ENCODE data around the gene ST6GALNAC3.

The ST6GALNAC3 gene

GRCh38 chr1:76142771-76143540 is 68.4 kb downstream of the ST6GALNAC3 start:
- no peak for DNase-seq (ENCODE audit: low read depth)

GRCh38 chr1:76144247-76144646 is 69.7 kb downstream of the ST6GALNAC3 start:
- no peak for DNase-seq (ENCODE audit: low read depth)

GRCh38 chr1:76145332-76145731 is 70.8 kb downstream of the ST6GALNAC3 start:
- DNase-seq (ENCODE audit: low read depth) = no peak

GRCh38 chr1:76146184-76146583 is 71.6 kb downstream of the ST6GALNAC3 start:
- no peak for DNase-seq (ENCODE audit: low read depth)

GRCh38 chr1:76147917-76148316 is 73.4 kb downstream of the ST6GALNAC3 start:
- no peak for DNase-seq (ENCODE audit: low read depth)

- no peak for DNase-seq (ENCODE audit: low read depth)
Measured at GRCh38 chr1:76148460-76148859, 73.9 kb downstream of the ST6GALNAC3 start.

GRCh38 chr1:76153841-76154205 is 79.3 kb downstream of the ST6GALNAC3 start:
- DNase-seq (ENCODE audit: low read depth) = no peak

GRCh38 chr1:76154206-76154956 is 79.8 kb downstream of the ST6GALNAC3 start:
- DNase-seq (ENCODE audit: low read depth) = peak; percentile 61

- DNase-seq (ENCODE audit: low read depth) = no peak
Measured at GRCh38 chr1:76156987-76157386, 82.4 kb downstream of the ST6GALNAC3 start.

- no peak for DNase-seq (ENCODE audit: low read depth)
Measured at GRCh38 chr1:76158126-76158525, 83.6 kb downstream of the ST6GALNAC3 start.

- no peak for DNase-seq (ENCODE audit: low read depth)
Measured at GRCh38 chr1:76160225-76160624, 85.7 kb downstream of the ST6GALNAC3 start.

GRCh38 chr1:76161451-76161850 is 86.9 kb downstream of the ST6GALNAC3 start:
- DNase-seq (ENCODE audit: low read depth) = no peak

GRCh38 chr1:76162254-76162653 is 87.7 kb downstream of the ST6GALNAC3 start:
- DNase-seq (ENCODE audit: low read depth) = no peak

- no peak for DNase-seq (ENCODE audit: low read depth)
Measured at GRCh38 chr1:76164165-76164564, 89.6 kb downstream of the ST6GALNAC3 start.

GRCh38 chr1:76170084-76170483 is 95.5 kb downstream of the ST6GALNAC3 start:
- DNase-seq (ENCODE audit: low read depth) = no peak

- DNase-seq (ENCODE audit: low read depth) = no peak
Measured at GRCh38 chr1:76170513-76170912, 96.0 kb downstream of the ST6GALNAC3 start.

GRCh38 chr1:76176000-76176399 is 101.5 kb downstream of the ST6GALNAC3 start:
- DNase-seq (ENCODE audit: low read depth) = no peak

GRCh38 chr1:76177615-76178014 is 103.1 kb downstream of the ST6GALNAC3 start:
- DNase-seq (ENCODE audit: low read depth) = no peak

- DNase-seq (ENCODE audit: low read depth) = no peak
Measured at GRCh38 chr1:76179219-76179698, 104.7 kb downstream of the ST6GALNAC3 start.

GRCh38 chr1:76185207-76185606 is 110.7 kb downstream of the ST6GALNAC3 start:
- no peak for DNase-seq (ENCODE audit: low read depth)

- no peak for DNase-seq (ENCODE audit: low read depth)
Measured at GRCh38 chr1:76186554-76187170, 112.1 kb downstream of the ST6GALNAC3 start.

- DNase-seq (ENCODE audit: low read depth) = no peak
Measured at GRCh38 chr1:76187436-76187835, 112.9 kb downstream of the ST6GALNAC3 start.

- DNase-seq (ENCODE audit: low read depth) = no peak
Measured at GRCh38 chr1:76189310-76189709, 114.8 kb downstream of the ST6GALNAC3 start.

Measured in activated gamma-delta T cell treated with anti-CD3 and anti-CD28 coated beads, Interleukin-2, amount 50 U/mL, for 16 hours (primary cell).